Activated B cell treated with CpG ODN at 0.5 μM for 24 hours (primary cell): ENCODE results near the gene NUP62. TPM values are rescaled to one million over a fixed set of nuclear protein-coding genes. Genes with fewer than 3 reads are reported as not detected.

ENCODE experiments used
- ATAC-seq: fragments of 200-7000 bp; cut with Tn5 transposase; one replicate; pipeline ENCODE4 v1.10.0; 2021; ENCODE audit warnings: low read depth, mild to moderate bottlenecking, moderate library complexity
- CTCF ChIA-PET: fragments of 350-600 bp; sonication (Branson Sonifier 250); formaldehyde crosslinking; loops from one replicate; lab custom pipeline; 2021; ENCODE audit warnings: antibody characterized with exemption; lab: Charles Lee
- POLR2A ChIA-PET: fragments of 350-600 bp; sonication (Branson Sonifier 250); formaldehyde crosslinking; loops from one replicate; lab custom pipeline; 2021; ENCODE audit warnings: antibody characterized with exemption; lab: Charles Lee
- DNase-seq: peaks from one replicate; pipeline ENCODE4 v3.0.0; 2022
- H3K27ac Mint-ChIP-seq: one replicate; pipeline ENCODE4 v1.8.0; 2020; ENCODE audit warnings: mixed read lengths
- H3K27me3 Mint-ChIP-seq: one replicate; pipeline ENCODE4 v1.8.0; 2021; ENCODE audit warnings: mixed read lengths
- H3K36me3 Mint-ChIP-seq: one replicate; pipeline ENCODE4 v1.8.0; 2021; ENCODE audit warnings: low read depth, mixed read lengths
- H3K4me1 Mint-ChIP-seq: one replicate; pipeline ENCODE4 v1.8.0; 2021; ENCODE audit warnings: mixed read lengths
- H3K4me3 Mint-ChIP-seq: one replicate; pipeline ENCODE4 v1.8.0; 2020; ENCODE audit warnings: mild to moderate bottlenecking, mixed read lengths
- H3K9me3 Mint-ChIP-seq: one replicate; pipeline ENCODE4 v1.8.0; 2020; ENCODE audit warnings: mixed read lengths
- CTCF ChIP-seq: fragments of 200-600 bp; IDR thresholded peaks from one replicate; pipeline ENCODE4 v1.8.0; 2022; ENCODE audit warnings: antibody characterized with exemption, mild to moderate bottlenecking
- intact Hi-C: fragments of 100-400 bp; cut with micrococcal nuclease; formaldehyde crosslinking; loops from one replicate; pipeline ENCODE4 v1.15.1; 2024
- total RNA-seq: library from RNA; stranded (reverse); gene quantifications from 2 replicates; pipeline ENCODE4 v1.2.3, GENCODE V29; 2022

NUP62 gene
- total RNA-seq, 1 donor from 2014 or later: 114 TPM

GRCh38 chr19:49910179-49910578 is 19.1 kb downstream of the NUP62 start:
- Mint-ChIP-seq H3K27ac (no peak overlapping the region), H3K27me3 (no peaks in the 10 kb centered on the region), H3K9me3 (no peaks in the 10 kb centered on the region), H3K4me1 (peaks cover 81% of the 10 kb centered on the region), H3K36me3 (peaks cover 66% of the 10 kb centered on the region), H3K4me3 (no peak overlapping the region)
- ATAC-seq: no peak
- ChIA-PET POLR2A (interaction anchor here (0.6 to 14.0 kb wide), 7 partner anchors 8 to 44 kb away, joined by 3 to 317 read pairs (median 9); partner anchors contain the start of genes AKT1S1, ATF5, IL4I1 and NUP62), CTCF (no interaction called here)
- intact Hi-C loops: loop anchor here (2.0 kb wide), 1 partner anchor 19 kb away; the partner anchor contains the start of genes ATF5 and NUP62
- TF ChIP-seq CTCF: no peak
- DNase-seq: no peak

- no peak for DNase-seq
- no peak overlapping the region for H3K4me3 Mint-ChIP-seq
- peaks cover 54% of the 10 kb centered on the region for H3K36me3 Mint-ChIP-seq
- no peaks in the 10 kb centered on the region for H3K27me3 Mint-ChIP-seq
- H3K4me1 Mint-ChIP-seq: peaks cover 83% of the 10 kb centered on the region
- TF ChIP-seq CTCF: no peak
- ChIA-PET POLR2A (interaction anchor here (0.5 to 14.0 kb wide), 7 partner anchors 9 to 39 kb away, joined by 3 to 317 read pairs (median 4); partner anchors contain the start of genes AKT1S1, ATF5, IL4I1 and NUP62), CTCF (no interaction called here)
- no peak for ATAC-seq
- H3K9me3 Mint-ChIP-seq: no peaks in the 10 kb centered on the region
- peak overlapping the region; percentile 24 for H3K27ac Mint-ChIP-seq
- intact Hi-C loops: no loop called here
Observed at GRCh38 chr19:49908480-49909420, 20.6 kb downstream of the NUP62 start.

GRCh38 chr19:49907745-49908446 is 21.4 kb downstream of the NUP62 start:
- no peaks in the 10 kb centered on the region for H3K9me3 Mint-ChIP-seq
- H3K27me3 Mint-ChIP-seq: no peaks in the 10 kb centered on the region
- peaks cover 81% of the 10 kb centered on the region for H3K4me1 Mint-ChIP-seq
- peak overlapping the region; percentile 59 for H3K27ac Mint-ChIP-seq
- no peak for TF ChIP-seq CTCF
- intact Hi-C loops: no loop called here
- CTCF ChIA-PET: interaction anchor here (4.6 kb wide), 1 partner anchor 9 kb away, joined by 16 read pairs; no protein-coding TSS in a partner anchor
- peak; percentile 16 for ATAC-seq
- POLR2A ChIA-PET: interaction anchor here (0.5 to 14.0 kb wide), 11 partner anchors 9 to 1263 kb away, joined by 3 to 317 read pairs (median 15); partner anchors contain the start of genes AKT1S1, ATF5, IL4I1 and NUP62
- peaks cover 45% of the 10 kb centered on the region for H3K36me3 Mint-ChIP-seq
- DNase-seq: no peak
- H3K4me3 Mint-ChIP-seq: peak overlapping the region; percentile 42

- DNase-seq (no peak), ATAC-seq (peak; percentile 18)
- Mint-ChIP-seq H3K4me1 (peaks cover 72% of the 10 kb centered on the region), H3K36me3 (peaks cover 39% of the 10 kb centered on the region), H3K4me3 (peak overlapping the region; percentile 58), H3K27ac (peak overlapping the region; percentile 65), H3K9me3 (no peaks in the 10 kb centered on the region), H3K27me3 (no peaks in the 10 kb centered on the region)
- intact Hi-C loops: no loop called here
- ChIA-PET POLR2A (interaction anchor here (0.6 to 14.0 kb wide), 13 partner anchors 10 to 1281 kb away, joined by 3 to 317 read pairs (median 7); partner anchors contain the start of genes AKT1S1, ATF5, IL4I1 and KCNC3), CTCF (interaction anchor here (4.6 kb wide), 1 partner anchor 10 kb away, joined by 16 read pairs; no protein-coding TSS in a partner anchor)
- TF ChIP-seq CTCF: no peak
Observed at GRCh38 chr19:49906879-49907564, 22.3 kb downstream of the NUP62 start.
